ENCODE results near the gene PRKG1. TPM values are rescaled to one million over a fixed set of nuclear protein-coding genes. Genes with fewer than 3 reads are reported as not detected.

Gene PRKG1
- total and polyA plus RNA-seq, 2 of the 8 experiments (the other 6 are each of a cell fraction or from before 2014, with no cell fraction given): 4.2 to 15.2 TPM

GRCh38 chr10:51773681-51774080 lies 699.4 kb downstream of the PRKG1 start:
- no peak overlapping the region for H3K9ac ChIP-seq (replicated peaks in 1 of 4; ENCODE audit: extremely low read depth in 1 of 4, low read depth in 3 of 4, low read length in 3 of 4)
- ChIA-PET CTCF (ENCODE audit: partially characterized antibody) (interaction anchor here (1.2 to 2.4 kb wide), 4 partner anchors 9 to 187 kb away, joined by 3 to 6 read pairs (median 5); no protein-coding TSS in a partner anchor), POLR2A (ENCODE audit: partially characterized antibody) (interaction anchor here (0.7 to 1.4 kb wide), 2 partner anchors 9 to 141 kb away, joined by 3 read pairs; no protein-coding TSS in a partner anchor)
- no peak overlapping the region for H3K4ac ChIP-seq (replicated peaks; ENCODE audit: insufficient read length, low read depth, low read length)
- H2AFZ ChIP-seq (ENCODE audit: low read length): no peak overlapping the region
- H4K5ac ChIP-seq (ENCODE audit: insufficient read length, low read depth, low read length): no peak overlapping the region
- H3K18ac ChIP-seq (ENCODE audit: extremely low read depth, low read length): no peak overlapping the region
- H3K23ac ChIP-seq (ENCODE audit: insufficient read length): no peak overlapping the region
- H3K9me3 ChIP-seq (ENCODE audit: insufficient read depth in 2 of 2, low read depth in 1 of 2, low read length in 1 of 2): no peaks in the 10 kb centered on the region
- DNase-seq (ENCODE audit: low read depth in 1 of 2, low spot score in 2 of 2) (no peak), FAIRE-seq (no peak)
- H2BK120ac ChIP-seq (replicated peaks; ENCODE audit: low read depth, low read length): no peak overlapping the region
- no peak overlapping the region for H3K27ac ChIP-seq (ENCODE audit: low read depth, low read length)
- no peaks in the 10 kb centered on the region for H3K27me3 ChIP-seq (replicated peaks in 1 of 4; ENCODE audit: control insufficient read depth in 3 of 4, extremely low read depth in 1 of 4, insufficient read depth in 3 of 4, low read length in 3 of 4)
- H2BK12ac ChIP-seq (ENCODE audit: low read depth, low read length): no peak overlapping the region
- no peak overlapping the region for H3K4me3 ChIP-seq (ENCODE audit: extremely low read depth in 1 of 4, insufficient read depth in 2 of 4, low read depth in 3 of 4, low read length in 4 of 4)
- no peak overlapping the region for H2BK15ac ChIP-seq (ENCODE audit: low read length)
- no peak overlapping the region for H4K91ac ChIP-seq (replicated peaks; ENCODE audit: insufficient read length, low read length)
- H2AK5ac ChIP-seq (ENCODE audit: low read depth, low read length): no peak overlapping the region
- no peak overlapping the region for H3K56ac ChIP-seq (replicated peaks; ENCODE audit: insufficient read length, low read depth, low read length)
- no peak overlapping the region for H3K4me2 ChIP-seq (ENCODE audit: insufficient read depth in 1 of 2, low read depth in 2 of 2, low read length in 2 of 2)
- H3K79me1 ChIP-seq (ENCODE audit: low read depth, low read length): no peaks in the 10 kb centered on the region
- no peaks in the 10 kb centered on the region for H3K36me3 ChIP-seq (ENCODE audit: control insufficient read depth in 2 of 4, insufficient read depth in 4 of 4, low read length in 3 of 4)
- peaks cover 0 to 4% (median 0%) of the 10 kb centered on the region in 4 experiments; a peak in 1 of 7 replicates for H3K4me1 ChIP-seq (replicated peaks in 1 of 4; ENCODE audit: control insufficient read depth in 3 of 4, insufficient read depth in 4 of 4, low read length in 3 of 4)
- H2BK5ac ChIP-seq (ENCODE audit: low read depth, low read length): no peak overlapping the region
- no peaks in the 10 kb centered on the region for H4K20me1 ChIP-seq (replicated peaks in 1 of 2; ENCODE audit: control insufficient read depth in 1 of 2, insufficient read depth in 2 of 2, low read length in 2 of 2)
- no peaks in the 10 kb centered on the region for H3K23me2 ChIP-seq (ENCODE audit: low read depth, low read length)
- no peak overlapping the region for H4K8ac ChIP-seq (ENCODE audit: extremely low read depth, insufficient read depth, low read length)
- H3K79me2 ChIP-seq (ENCODE audit: control insufficient read depth in 1 of 2, insufficient read depth in 2 of 2, low read length in 2 of 2): no peaks in the 10 kb centered on the region
- no peak overlapping the region for H2BK20ac ChIP-seq (ENCODE audit: low read length)
- H3K14ac ChIP-seq (ENCODE audit: insufficient read length): no peak overlapping the region
- TF ChIP-seq POU5F1 (IDR thresholded peaks at IDR 0.05; ENCODE audit: low read depth, low read length) (no peak), TAF7 (optimal IDR thresholded peaks at IDR 0.05; ENCODE audit: borderline replicate concordance, low read depth, low read length) (no peak), SP4 (IDR thresholded peaks at IDR 0.05; ENCODE audit: low read length) (no peak), CHD1 (IDR thresholded peaks at IDR 0.05; ENCODE audit: low read depth, low read length) (no peak), MAX (IDR thresholded peaks at IDR 0.05) (no peak), RBBP5 (IDR thresholded peaks at IDR 0.05; ENCODE audit: borderline replicate concordance, low read depth, low read length) (no peak), EP300 (IDR thresholded peaks at IDR 0.05; ENCODE audit: borderline replicate concordance in 1 of 2, low read depth in 2 of 2, low read length in 2 of 2) (no peak), ATF2 (IDR thresholded peaks at IDR 0.05; ENCODE audit: low read length) (no peak), ATF3 (IDR thresholded peaks at IDR 0.05; ENCODE audit: insufficient read depth, low read depth, low read length) (no peak), NANOG (IDR thresholded peaks at IDR 0.05; ENCODE audit: insufficient read depth, low read depth, low read length, poor library complexity, severe bottlenecking) (no peak), RFX5 (IDR thresholded peaks at IDR 0.05; ENCODE audit: borderline replicate concordance, low read depth, low read length) (no peak), BCL11A (IDR thresholded peaks at IDR 0.05; ENCODE audit: low read depth in 2 of 2, low read length in 2 of 2) (no peak)

Data from H1 (cell line).